ENCODE measurements around the gene SMIM15. TPM values are rescaled to one million over a fixed set of nuclear protein-coding genes. Genes with fewer than 3 reads are reported as not detected.

Gene SMIM15
- total and polyA plus RNA-seq, 2 of the 13 experiments (the other 11 are each of a cell fraction or from before 2014, with no cell fraction given): 12.7 to 58.2 TPM

DNA sequence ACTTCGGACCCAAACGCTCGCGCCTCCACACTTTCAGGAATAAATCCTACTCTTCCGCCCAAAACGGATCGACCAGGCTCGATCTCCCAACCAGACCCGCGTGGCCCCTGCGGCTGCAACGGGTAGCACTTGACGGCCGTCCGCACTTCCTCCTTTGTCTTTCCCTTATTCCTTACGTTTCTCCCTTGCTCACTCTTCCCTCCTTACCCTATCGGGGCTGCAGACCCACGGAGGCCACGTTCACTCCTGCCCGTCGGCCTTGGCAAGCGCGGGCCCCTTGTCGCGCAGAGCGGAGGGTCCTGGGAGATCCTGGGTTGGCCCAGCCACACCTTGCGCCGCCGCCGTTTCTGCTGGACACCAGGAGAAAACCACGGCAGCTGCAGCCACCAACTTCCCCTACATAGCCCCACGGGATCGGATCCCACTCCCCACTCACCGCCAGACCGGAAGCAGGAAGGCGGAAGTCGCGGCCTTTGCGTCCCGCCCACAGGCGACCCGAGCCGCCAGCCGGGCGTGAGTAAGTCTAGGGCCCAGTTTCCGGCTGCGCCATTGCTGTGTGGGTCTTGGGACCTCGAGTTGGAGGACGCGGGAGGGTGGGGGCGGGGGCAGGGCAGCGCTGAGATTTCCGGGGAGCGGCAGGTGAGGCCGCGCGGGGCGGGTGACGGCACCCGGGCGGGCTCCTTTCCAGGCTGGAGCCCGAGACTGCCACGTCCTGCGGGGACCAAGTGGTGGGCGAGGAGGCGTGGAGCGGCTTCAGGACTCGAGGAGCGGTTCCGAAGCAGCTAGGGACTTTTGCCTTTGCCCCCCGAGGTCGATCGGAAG is at the start of gene SMIM15 (continued):
- TF ChIP-seq, protein P1, sequence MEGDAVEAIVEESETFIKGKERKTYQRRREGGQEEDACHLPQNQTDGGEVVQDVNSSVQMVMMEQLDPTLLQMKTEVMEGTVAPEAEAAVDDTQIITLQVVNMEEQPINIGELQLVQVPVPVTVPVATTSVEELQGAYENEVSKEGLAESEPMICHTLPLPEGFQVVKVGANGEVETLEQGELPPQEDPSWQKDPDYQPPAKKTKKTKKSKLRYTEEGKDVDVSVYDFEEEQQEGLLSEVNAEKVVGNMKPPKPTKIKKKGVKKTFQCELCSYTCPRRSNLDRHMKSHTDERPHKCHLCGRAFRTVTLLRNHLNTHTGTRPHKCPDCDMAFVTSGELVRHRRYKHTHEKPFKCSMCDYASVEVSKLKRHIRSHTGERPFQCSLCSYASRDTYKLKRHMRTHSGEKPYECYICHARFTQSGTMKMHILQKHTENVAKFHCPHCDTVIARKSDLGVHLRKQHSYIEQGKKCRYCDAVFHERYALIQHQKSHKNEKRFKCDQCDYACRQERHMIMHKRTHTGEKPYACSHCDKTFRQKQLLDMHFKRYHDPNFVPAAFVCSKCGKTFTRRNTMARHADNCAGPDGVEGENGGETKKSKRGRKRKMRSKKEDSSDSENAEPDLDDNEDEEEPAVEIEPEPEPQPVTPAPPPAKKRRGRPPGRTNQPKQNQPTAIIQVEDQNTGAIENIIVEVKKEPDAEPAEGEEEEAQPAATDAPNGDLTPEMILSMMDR (CRISPR knock-in tag; IDR thresholded peaks at IDR 0.05): no peak
- TF ChIP-seq XRCC5 (optimal IDR thresholded peaks at IDR 0.05; ENCODE audit: low read length): peak; percentile 19
- 0 out of 2 replicates have a peak, but pooled peaks have one; percentile 27 for TF ChIP-seq ZNF205 (CRISPR knock-in tag; IDR thresholded peaks at IDR 0.05)
- TF ChIP-seq STAT5B (CRISPR knock-in tag; IDR thresholded peaks at IDR 0.05): no peak
- TF ChIP-seq PBX2 (CRISPR knock-in tag; IDR thresholded peaks at IDR 0.05): no peak
- TF ChIP-seq ATF1 (CRISPR knock-in tag; IDR thresholded peaks at IDR 0.05): no peak
- TF ChIP-seq, protein P2, sequence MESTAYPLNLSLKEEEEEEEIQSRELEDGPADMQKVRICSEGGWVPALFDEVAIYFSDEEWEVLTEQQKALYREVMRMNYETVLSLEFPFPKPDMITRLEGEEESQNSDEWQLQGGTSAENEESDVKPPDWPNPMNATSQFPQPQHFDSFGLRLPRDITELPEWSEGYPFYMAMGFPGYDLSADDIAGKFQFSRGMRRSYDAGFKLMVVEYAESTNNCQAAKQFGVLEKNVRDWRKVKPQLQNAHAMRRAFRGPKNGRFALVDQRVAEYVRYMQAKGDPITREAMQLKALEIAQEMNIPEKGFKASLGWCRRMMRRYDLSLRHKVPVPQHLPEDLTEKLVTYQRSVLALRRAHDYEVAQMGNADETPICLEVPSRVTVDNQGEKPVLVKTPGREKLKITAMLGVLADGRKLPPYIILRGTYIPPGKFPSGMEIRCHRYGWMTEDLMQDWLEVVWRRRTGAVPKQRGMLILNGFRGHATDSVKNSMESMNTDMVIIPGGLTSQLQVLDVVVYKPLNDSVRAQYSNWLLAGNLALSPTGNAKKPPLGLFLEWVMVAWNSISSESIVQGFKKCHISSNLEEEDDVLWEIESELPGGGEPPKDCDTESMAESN (CRISPR knock-in tag; conservative IDR thresholded peaks at IDR 0.05): peak; percentile 65
- TF ChIP-seq, protein P3, sequence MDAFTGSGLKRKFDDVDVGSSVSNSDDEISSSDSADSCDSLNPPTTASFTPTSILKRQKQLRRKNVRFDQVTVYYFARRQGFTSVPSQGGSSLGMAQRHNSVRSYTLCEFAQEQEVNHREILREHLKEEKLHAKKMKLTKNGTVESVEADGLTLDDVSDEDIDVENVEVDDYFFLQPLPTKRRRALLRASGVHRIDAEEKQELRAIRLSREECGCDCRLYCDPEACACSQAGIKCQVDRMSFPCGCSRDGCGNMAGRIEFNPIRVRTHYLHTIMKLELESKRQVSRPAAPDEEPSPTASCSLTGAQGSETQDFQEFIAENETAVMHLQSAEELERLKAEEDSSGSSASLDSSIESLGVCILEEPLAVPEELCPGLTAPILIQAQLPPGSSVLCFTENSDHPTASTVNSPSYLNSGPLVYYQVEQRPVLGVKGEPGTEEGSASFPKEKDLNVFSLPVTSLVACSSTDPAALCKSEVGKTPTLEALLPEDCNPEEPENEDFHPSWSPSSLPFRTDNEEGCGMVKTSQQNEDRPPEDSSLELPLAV (CRISPR knock-in tag; conservative IDR thresholded peaks at IDR 0.05; ENCODE audit: low read depth): no peak
- no peak; the same call in 1 of the 2 replicates for TF ChIP-seq BCL3 (CRISPR knock-in tag; IDR thresholded peaks at IDR 0.05)
- TF ChIP-seq BORCS8-MEF2B (CRISPR knock-in tag; IDR thresholded peaks at IDR 0.05): peak; percentile 42; the same call in 1 of the 2 replicates
- TF ChIP-seq POLR2G (IDR thresholded peaks at IDR 0.05; ENCODE audit: low read depth, low read length): peak; percentile 96
- no peak for TF ChIP-seq STAG1 (CRISPR knock-in tag; IDR thresholded peaks at IDR 0.05)
- peak; percentile 82; the same call in 1 of the 2 replicates for TF ChIP-seq ZNF280D (CRISPR knock-in tag; IDR thresholded peaks at IDR 0.05)
